Vagina (tissue), 2 donors: ENCODE results near the gene USP38. TPM values are rescaled to one million over a fixed set of nuclear protein-coding genes. Genes with fewer than 3 reads are reported as not detected.
"Not testable (repeated sequence)": the region's sequence is repeated elsewhere in the genome, so short reads cannot be mapped to it uniquely, and the experiment has no call there.

Experiments
- DNase-seq, 2 donors: peaks; one replicate each; pipeline ENCODE4 v3.0.0-alpha.2; 2017; ENCODE audit errors: extremely low spot score in 2 of 2
- H3K27ac ChIP-seq: fragments of 200-600 bp; sonication (generic); one replicate; pipeline ENCODE4 v1.5.1; 2019
- H3K27me3 ChIP-seq: fragments of 200-600 bp; sonication (generic); one replicate; pipeline ENCODE4 v1.5.1; 2019
- H3K36me3 ChIP-seq, 2 donors: fragments of 200-600 bp; sonication (generic); one replicate each; pipeline ENCODE4 v1.5.1; 2017 to 2019
- H3K4me1 ChIP-seq: fragments of 200-600 bp; sonication (generic); one replicate; pipeline ENCODE4 v1.5.1; 2019
- H3K4me3 ChIP-seq, 2 donors: fragments of 200-600 bp; sonication (generic); 1 replicate in 1 of 2; 2 replicates in 1 of 2; pipeline ENCODE4 v1.5.1; 2016 to 2019
- H3K9me3 ChIP-seq: fragments of 200-600 bp; sonication (generic); one replicate; pipeline ENCODE4 v1.5.1; 2019
- POLR2A ChIP-seq, 2 donors: fragments of 450-650 bp; IDR thresholded peaks; one replicate each; pipeline ENCODE4 v1.6.1; 2017; ENCODE audit warnings: antibody characterized with exemption in 2 of 2, mild to moderate bottlenecking in 2 of 2, moderate library complexity in 2 of 2
- POLR2AphosphoS5 ChIP-seq, 2 donors: sonication (generic); formaldehyde crosslinking; IDR thresholded peaks; one replicate each; pipeline ENCODE4 v1.9.0; 2017; ENCODE audit warnings: antibody characterized with exemption in 2 of 2, mild to moderate bottlenecking in 2 of 2, low read depth in 1 of 2; ENCODE audit not compliant: insufficient read depth in 1 of 2
- intact Hi-C: fragments of 100-400 bp; cut with DNase I; formaldehyde crosslinking; loops from one replicate; pipeline ENCODE4 v1.15.1; 2023
- total RNA-seq: library from RNA; depleted of rRNA; stranded (reverse); fragments of >200 nt; gene quantifications from one replicate; pipeline ENCODE4 v1.2.3, GENCODE V29; 2016
- TF ChIP-seq, protein P1 (sequence below), 3 experiments: fragments of 450-650 bp in 2 of 3; fragments of 200-600 bp in 1 of 3; sonication (generic) in 1 of 3; IDR thresholded peaks; one replicate each; pipeline ENCODE4 v1.5.1; 2017 to 2019; ENCODE audit warnings: antibody characterized with exemption in 3 of 3, mild to moderate bottlenecking in 2 of 3, moderate library complexity in 2 of 3

The USP38 gene
- total RNA-seq, 1 donor from 2014 or later, result 14.7 TPM

DNA sequence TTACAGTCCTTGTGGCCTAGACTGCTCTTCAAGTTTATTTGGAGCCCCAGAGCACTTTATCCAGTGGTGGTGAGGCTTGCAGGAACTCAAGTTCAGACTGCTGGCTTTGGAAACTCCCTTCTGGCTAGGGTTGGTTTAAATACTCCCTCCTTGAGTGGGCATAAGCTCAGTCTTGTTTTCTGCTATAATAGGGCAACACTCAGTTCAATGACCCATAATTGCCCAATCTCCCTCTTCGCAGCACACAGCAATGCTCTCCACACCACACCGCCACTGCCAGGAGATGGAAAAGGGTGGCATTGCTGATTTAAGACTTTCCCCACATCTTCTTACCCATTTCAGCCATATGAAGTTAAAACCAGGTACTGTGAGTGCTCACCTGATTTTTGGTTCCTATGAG lies 27.9 kb upstream of the USP38 start:
- no peaks in the 10 kb centered on the region for H3K4me1 ChIP-seq
- intact Hi-C loops, result no loop called here
- no peak overlapping the region for H3K27ac ChIP-seq
- H3K27me3 ChIP-seq, result no peaks in the 10 kb centered on the region
- TF ChIP-seq, protein P1, sequence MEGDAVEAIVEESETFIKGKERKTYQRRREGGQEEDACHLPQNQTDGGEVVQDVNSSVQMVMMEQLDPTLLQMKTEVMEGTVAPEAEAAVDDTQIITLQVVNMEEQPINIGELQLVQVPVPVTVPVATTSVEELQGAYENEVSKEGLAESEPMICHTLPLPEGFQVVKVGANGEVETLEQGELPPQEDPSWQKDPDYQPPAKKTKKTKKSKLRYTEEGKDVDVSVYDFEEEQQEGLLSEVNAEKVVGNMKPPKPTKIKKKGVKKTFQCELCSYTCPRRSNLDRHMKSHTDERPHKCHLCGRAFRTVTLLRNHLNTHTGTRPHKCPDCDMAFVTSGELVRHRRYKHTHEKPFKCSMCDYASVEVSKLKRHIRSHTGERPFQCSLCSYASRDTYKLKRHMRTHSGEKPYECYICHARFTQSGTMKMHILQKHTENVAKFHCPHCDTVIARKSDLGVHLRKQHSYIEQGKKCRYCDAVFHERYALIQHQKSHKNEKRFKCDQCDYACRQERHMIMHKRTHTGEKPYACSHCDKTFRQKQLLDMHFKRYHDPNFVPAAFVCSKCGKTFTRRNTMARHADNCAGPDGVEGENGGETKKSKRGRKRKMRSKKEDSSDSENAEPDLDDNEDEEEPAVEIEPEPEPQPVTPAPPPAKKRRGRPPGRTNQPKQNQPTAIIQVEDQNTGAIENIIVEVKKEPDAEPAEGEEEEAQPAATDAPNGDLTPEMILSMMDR (IDR thresholded peaks at IDR 0.05), result no peak
- no peak for TF ChIP-seq POLR2AphosphoS5 (IDR thresholded peaks at IDR 0.05; ENCODE audit: insufficient read depth in 1 of 2, low read depth in 1 of 2)
- no peak for TF ChIP-seq POLR2A (IDR thresholded peaks at IDR 0.05)
- no peak overlapping the region for H3K4me3 ChIP-seq
- no peaks in the 10 kb centered on the region for H3K9me3 ChIP-seq
- H3K36me3 ChIP-seq, result no peaks in the 10 kb centered on the region
- DNase-seq, result no peak

DNA sequence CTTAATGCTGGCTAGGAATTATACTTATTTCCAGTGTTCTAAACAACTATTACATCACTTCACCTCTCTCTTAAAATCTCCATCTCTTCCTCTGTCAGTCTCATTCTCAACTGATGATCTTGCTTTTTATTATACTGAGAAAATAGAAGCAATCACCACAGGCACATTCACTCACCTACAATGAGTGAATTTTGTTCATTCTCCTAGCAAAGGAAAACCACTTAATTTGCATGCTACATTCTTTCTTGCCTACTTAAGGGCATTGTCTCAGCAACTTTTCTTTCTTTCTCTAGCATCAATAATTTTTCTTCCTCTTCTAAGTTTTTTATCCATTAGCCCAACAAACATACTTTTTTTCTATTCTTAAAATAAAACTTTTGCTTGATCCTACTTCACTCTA lies 21.1 kb upstream of the USP38 start:
- no peaks in the 10 kb centered on the region for H3K27me3 ChIP-seq
- no peaks in the 10 kb centered on the region for H3K36me3 ChIP-seq
- no peak for DNase-seq
- H3K4me1 ChIP-seq, result no peaks in the 10 kb centered on the region
- no peak overlapping the region for H3K4me3 ChIP-seq
- intact Hi-C loops, result no loop called here
- no peaks in the 10 kb centered on the region for H3K9me3 ChIP-seq
- TF ChIP-seq, protein P1 (IDR thresholded peaks at IDR 0.05), result no peak
- TF ChIP-seq POLR2AphosphoS5 (IDR thresholded peaks at IDR 0.05; ENCODE audit: insufficient read depth in 1 of 2, low read depth in 1 of 2) (no peak), POLR2A (IDR thresholded peaks at IDR 0.05) (no peak)
- H3K27ac ChIP-seq, result no peak overlapping the region

DNA sequence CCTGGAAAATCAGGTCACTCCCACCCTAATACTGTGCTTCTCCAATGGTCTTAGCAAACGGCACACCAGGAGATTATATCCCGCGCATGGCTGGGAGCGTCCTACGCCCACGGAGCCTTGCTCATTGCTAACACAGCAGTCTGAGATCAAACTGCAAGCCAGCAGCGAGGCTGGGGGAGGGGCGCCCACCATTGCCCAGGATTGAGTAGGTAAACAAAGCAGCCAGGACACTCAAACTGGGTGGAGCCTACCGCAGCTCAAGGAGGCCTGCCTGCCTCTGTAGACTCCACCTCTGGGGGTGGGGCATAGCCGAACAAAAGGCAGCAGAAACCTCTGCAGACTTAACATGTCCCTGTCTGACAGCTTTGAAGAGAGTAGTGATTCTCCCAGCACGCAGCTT lies 18.0 kb upstream of the USP38 start:
- intact Hi-C loops, DNase-seq, H3K36me3 ChIP-seq, H3K27me3 ChIP-seq, H3K27ac ChIP-seq, H3K4me3 ChIP-seq, H3K9me3 ChIP-seq, H3K4me1 ChIP-seq: not testable (repeated sequence)

DNA sequence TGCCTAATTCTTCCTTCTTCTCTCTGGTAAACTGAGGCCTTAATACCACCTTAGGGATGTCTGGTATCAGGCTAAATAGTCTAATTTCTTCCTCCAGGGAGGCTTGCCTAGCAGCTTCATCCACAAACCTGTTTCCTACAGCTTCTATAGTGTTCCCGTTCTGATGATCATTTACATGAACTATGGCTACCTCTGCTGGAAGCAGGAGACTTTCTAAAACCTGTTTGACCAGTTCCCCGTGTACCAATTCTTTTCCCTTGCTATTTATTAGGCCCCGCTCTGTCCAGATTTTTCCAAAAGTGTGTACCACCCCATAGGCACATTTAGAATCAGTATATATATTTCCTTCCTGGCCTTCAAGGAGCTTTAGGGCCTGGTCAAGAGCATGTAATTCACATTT lies 5.8 kb upstream of the USP38 start:
- Histone ChIP-seq H3K9me3 (peaks cover 9% of the 10 kb centered on the region), H3K27ac (no peak overlapping the region), H3K4me3 (no peak overlapping the region), H3K4me1 (peaks cover 13% of the 10 kb centered on the region), H3K36me3 (no peaks in the 10 kb centered on the region), H3K27me3 (no peaks in the 10 kb centered on the region)
- TF ChIP-seq POLR2A (IDR thresholded peaks at IDR 0.05) (no peak), POLR2AphosphoS5 (IDR thresholded peaks at IDR 0.05; ENCODE audit: insufficient read depth in 1 of 2, low read depth in 1 of 2) (no peak)
- TF ChIP-seq, protein P1 (IDR thresholded peaks at IDR 0.05), result no peak
- intact Hi-C loops, result no loop called here
- DNase-seq, result no peak

DNA sequence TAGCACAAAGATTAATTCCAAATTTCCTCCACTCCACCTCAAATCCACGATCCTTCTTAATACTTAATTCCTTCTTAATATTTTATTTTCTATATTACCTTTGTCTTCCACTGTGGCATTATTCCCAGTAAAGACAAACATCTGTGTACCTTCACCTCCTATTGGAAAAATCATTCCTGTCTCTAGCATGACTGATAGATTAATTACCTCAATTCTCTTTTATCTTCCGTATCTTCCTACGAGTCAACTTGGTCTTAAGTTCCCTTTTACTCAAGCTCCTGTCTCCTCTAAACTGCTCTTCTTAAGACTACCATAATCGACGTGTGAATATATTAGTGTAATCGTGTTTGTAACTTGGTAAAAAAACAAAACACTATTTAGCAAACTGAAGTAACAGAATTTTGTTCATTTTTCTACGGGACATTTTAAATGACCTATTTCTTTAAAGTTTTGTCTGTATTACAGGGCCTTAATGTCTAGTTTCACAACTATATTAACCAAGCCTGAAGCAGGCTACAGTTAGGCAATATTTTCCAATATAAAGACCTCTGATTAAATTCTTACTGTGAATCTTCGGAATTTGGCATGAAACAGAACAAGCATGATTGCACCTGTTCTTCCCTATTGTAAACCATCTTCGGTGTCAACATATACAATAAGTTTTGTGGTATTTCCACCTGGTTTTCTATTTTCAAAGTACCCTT lies 1.1 kb upstream of the USP38 start:
- no peaks in the 10 kb centered on the region for H3K27me3 ChIP-seq
- TF ChIP-seq POLR2A (IDR thresholded peaks at IDR 0.05), result no peak
- TF ChIP-seq POLR2AphosphoS5 (IDR thresholded peaks at IDR 0.05; ENCODE audit: insufficient read depth in 1 of 2, low read depth in 1 of 2), result no peak
- TF ChIP-seq, protein P1 (IDR thresholded peaks at IDR 0.05), result no peak
- intact Hi-C loops, result no loop called here
- H3K9me3 ChIP-seq, result no peaks in the 10 kb centered on the region
- H3K4me3 ChIP-seq, result peak overlapping the region; percentile 64 to 74
- peaks cover 45% of the 10 kb centered on the region for H3K4me1 ChIP-seq
- no peak for DNase-seq
- peak overlapping the region; percentile 82 for H3K27ac ChIP-seq
- H3K36me3 ChIP-seq, result no peaks in the 10 kb centered on the region
